Mesenteric fat pad (tissue), 1 donor: ENCODE data around the gene LAYN. TPM values are rescaled to one million over a fixed set of nuclear protein-coding genes. Genes with fewer than 3 reads are reported as not detected.

ENCODE experiments used
- DNase-seq: peaks from one replicate; pipeline ENCODE4 v3.0.0-alpha.2; 2020; ENCODE audit warnings: low spot score
- microRNA-seq: library from miRNA; unstranded; fragments of <30 nt; microRNA quantifications from one replicate; pipeline ENCODE4 v1.2.0, GENCODE V29; 2020; ENCODE audit warnings: borderline number of aligned reads
- total RNA-seq: library from RNA; stranded (reverse); fragmentation: NEBNext Ultra II Directional; extraction: Animal tissue kit (Norgen Biotek cat#: 25700); gene quantifications from one replicate; pipeline ENCODE4 v1.2.1, GENCODE V29; 2021
- donor health status: DM: yes; HTN: yes; CAD: no.

LAYN gene
- total RNA-seq, 1 donor from 2014 or later: 7.1 TPM

DNA sequence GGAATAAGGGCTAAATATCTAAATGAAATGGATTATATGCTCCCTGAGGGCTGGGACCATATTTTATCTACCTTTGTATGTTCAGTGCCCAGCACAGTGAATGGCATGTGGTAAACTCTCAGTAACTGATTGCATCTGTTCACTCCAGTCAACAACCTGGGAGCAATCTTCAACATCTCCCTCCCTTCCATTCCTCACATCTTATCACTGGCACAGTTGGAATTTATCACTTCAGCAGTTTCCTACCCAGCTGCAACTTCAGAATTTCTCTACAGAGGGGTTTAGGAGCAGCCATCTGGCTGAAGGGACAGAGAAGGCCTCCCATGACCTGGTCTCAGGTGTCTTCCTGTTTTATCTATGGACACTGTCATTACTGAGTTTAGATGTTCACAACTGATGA lies 52.0 kb downstream of the LAYN start:
- DNase-seq: no peak

DNA sequence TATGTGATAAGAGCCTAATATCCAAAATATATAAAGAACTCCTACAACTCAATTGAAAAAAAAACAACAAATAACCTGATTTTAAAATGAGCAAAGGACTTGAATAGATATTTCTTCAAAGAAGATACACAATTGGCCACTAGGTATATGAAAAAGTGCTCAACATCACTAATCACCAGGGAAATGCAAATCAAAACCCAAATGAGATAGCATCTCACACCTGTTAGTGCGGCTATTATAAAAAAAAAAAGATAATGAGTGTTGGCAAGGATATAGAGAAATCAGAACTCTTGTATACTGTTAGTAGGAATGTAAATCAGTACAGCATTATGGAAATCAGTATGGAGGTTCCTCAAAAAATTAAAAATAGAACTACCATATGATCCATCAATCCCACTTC lies 55.8 kb downstream of the LAYN start:
- DNase-seq: no peak

DNA sequence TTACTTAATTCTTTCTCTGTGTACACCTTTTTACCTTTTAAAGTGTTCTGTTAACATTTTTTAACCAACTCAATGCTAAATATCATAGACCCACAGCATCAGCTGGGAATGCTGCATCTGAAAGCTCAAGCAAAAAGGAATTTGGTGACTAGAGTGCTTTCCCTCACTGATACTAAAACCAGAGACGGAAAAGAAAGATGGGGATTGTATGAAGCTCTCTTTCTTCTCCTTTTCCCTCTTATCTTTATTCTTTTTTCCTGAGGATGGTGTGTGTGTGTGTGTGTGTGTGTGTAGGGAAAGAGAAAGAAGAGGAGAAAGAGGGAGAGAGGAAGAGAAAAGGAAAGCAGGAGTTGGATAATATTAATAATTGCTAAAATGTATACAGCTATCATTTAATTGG lies 57.6 kb downstream of the LAYN start:
- no peak for DNase-seq

DNA sequence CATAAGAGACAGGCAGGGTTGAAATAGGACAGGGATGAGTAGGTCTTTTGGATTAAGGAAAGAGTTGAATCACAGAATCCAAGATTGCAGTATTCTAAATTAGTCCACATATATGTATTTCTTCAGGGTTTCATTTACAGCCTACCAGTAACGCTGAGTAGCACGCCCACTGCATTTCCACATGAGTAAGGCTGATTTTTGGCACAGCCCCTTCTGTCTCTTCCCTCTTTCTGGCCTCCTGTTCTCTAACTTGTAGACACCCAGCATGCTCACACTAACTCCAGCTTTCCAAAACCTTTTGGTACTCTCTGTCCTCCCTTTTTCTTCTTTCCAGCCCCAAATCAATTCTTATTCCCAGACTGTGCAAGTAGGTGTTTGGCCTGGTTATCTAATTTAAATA lies 58.0 kb downstream of the LAYN start:
- no peak for DNase-seq

DNA sequence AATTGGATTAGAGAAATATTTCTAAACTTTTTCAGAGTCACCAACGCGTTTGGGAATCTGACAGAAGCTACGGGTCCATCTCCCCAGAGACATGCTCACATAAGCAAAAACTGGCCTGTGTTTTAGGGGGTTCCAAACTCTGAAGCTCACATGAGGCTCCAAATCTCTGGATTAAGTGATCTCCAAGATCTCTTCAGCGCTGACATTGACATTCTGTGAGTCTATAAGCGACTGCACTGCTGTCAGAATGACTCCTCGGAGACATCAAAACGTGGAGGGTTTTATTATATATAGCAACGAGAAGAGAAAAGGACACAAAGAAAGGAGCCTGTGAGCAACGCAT lies 61.1 kb downstream of the LAYN start:
- DNase-seq: no peak

DNA sequence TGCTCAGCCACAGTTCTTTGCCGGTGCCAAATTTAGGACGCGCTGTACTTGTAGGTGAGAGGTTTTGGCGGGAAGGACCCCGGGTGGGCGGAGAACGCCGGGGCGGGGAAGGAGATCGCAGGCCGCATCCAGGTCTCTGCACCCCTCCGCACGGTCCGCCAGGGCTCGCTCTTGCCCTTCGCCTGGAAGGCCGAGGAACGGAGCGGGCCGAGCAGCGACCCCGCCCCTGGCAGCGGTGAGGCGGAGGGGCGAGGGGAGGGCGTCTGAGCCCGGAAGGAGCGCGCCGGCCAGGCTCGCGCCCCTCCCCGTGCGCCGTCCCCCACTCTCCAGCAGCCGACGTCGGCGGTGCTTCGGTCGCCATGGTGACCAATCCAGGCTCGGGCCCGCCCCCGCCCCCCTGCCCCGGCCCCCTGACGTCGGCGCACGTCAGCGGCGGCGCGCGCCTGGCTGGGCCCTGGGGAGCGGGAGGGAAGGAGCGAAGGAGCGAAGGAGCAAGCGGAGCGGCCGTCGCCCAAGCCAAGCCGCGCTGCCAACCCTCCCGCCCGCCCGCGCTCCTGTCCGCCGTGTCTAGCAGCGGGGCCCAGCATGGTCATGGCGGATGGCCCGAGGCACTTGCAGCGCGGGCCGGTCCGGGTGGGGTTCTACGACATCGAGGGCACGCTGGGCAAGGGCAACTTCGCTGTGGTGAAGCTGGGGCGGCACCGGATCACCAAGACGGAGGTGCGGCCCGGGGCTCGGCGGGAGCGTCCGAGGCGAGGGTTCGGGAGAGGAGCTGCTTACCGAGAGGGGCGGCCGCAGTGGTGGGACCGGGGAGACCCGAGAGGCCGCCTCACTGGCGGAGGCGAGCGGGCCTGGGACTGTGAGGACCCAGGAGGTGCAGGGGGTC lies 61.7 kb downstream of the LAYN start, which contains the start of gene SIK2:
Gene SIK2 (plus strand): TSS at position 471 of the 886 bp plus-strand sequence. CDS start 115 bp downstream, at position 586.
- DNase-seq: peak; percentile 98

DNA sequence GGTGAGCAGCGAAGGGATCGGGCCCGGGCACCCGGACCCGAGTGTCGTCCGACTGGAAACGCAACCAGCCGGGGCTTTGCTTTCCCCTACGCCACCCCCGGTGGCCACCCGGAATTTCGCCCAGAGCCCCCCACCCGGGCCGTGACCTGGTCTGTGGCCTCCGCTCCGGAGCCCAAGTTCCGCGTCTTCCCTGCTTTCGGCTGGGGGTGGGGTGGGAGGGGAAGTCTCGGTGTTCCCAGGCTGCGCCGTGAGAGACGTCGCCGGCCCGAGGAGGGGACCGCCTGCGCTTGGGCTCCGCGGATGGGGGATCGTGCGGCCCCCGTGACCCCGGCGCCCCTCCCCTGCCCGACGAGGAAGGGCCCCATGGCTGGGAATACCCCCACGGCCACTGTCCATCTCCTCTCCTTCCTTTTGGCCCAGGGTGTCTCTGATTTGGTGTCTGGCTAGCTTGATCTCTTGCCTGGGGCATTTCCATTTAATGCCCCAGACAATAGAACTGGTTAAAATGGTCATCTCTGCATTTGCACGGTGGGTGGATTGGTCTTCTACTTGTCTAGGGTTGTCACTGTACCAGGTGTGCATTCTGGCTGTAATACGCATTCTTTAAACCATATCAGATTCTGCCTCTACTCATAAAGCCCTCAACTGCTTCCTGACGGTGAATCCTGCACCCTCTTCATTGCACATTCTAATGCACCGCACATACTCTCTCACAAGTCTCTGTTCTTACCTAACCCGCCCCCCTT lies 62.5 kb downstream of the LAYN start:
- DNase-seq: no peak

DNA sequence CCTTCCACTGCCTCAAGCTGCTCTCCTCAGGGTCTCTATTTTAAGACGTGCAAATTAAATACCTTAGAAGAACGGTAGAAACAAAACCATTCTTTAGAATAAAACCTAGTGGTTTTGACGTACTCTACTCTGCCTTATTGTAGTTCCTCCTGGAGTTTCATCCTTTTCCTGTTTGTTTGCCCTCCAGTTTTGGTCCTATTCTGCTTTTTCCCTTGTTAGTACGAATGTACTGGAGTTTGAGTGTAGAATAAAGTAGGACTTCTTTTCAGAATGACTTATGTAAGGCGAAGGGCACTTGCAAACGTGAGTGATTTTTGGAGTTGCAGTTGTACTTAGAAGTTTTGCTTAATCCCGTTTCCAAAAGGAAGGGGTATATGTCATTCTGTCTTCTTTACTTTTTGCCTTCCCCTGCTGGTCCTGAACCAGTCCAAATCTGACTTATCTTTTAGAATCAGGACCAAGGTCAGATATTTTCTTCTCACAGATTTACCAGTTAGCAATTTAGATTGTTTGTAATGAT lies 63.2 kb downstream of the LAYN start:
- no peak for DNase-seq

DNA sequence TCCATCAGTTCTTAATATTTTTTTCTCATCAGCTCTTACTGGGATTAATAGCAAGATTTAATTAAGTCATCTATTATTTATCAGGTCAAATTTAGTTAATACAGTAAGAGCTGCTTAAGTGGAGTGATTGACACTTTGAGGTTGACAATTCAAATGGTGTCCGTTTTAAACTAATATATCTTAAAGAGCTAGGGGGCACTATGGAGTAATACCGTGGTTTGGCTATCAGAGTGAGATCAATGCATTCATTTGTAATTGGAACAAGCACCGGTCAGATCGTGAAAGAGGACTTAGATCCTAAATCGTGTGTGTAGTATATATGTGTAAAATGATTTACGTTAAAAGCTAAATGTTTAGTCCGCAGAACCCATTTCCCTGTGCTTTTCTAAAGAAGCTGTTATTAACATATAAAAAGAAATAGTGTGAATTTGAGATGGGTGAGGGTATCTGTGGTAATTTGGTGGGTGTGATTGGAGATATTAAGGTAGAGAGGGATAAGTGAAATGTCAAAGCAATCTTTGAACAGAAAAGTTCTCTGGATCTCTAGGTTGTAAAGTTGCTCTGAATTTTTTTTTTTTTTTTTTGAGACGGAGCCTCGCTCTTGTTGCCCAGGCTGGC lies 64.0 kb downstream of the LAYN start:
- no peak for DNase-seq

DNA sequence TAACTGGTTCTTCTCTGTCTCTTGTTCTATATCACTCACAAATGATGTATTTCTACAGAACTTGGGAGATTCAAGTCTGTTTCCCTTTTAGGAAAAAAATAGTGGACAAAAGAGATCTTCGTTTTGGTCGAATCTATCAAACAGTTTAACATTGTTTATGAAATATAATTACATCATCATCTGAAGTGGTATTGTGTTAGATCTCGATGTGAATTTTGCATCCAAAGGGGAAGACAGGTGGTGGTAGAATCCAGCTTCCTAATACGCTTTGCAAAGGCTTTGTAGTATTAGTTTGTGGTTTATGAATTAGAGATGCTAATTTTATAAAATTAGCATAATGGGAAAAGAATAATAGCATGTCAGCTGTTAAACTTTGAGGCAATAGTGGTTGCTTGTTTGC lies 65.2 kb downstream of the LAYN start:
- DNase-seq: no peak

DNA sequence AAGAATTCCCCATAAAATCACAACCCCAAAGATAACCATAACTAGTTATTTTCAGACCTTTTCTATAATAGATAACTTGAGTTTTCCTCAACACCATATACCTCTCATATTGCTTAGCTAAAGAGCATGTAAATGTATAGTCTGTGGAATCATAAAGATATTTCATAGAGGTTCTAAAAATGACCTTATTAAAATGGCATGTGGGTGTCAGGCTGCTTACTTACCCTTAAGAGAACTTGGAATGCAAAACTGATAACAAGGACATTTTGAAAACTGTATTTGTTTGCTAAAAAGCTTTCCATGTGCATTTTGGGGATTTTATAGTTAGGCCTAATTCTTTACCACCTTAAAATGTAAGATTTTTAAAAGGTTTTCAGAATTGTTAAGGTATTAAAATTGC lies 66.5 kb downstream of the LAYN start:
- no peak for DNase-seq

DNA sequence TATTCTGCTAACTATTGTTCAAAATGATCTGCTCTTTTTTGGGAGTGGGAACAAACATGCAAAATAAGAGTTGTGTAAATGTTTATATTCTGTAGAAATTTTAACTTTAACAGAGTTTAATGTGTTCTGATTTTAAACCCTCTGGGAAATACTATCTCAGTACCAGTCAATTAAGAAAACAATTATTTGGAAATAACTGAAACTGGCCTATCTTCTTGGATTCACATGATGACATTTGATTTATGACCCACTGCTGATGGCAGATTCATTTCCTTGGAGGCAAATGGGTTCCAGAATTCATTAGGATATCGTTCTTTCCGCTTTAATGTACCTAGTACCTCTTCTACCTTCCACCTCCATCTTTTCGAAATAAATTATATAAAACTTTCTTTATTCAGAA lies 67.2 kb downstream of the LAYN start:
- no peak for DNase-seq

Small RNA genes within 50 kb of the gene (microRNA-seq; reads per million reads assigned to microRNA genes)
- 2.9 reads per million for gene MIR34B
- 167 reads per million, percentile 54 among the genes with 10 or more reads in this experiment for gene MIR34C

Other genes with a start within 250 kb of the LAYN start
- 0.58 TPM for gene POU2AF3, start 242.2 kb upstream of the LAYN start, total RNA-seq
- 0.10 TPM for gene POU2AF1, start 161.4 kb upstream of the LAYN start, total RNA-seq
- not detected for gene BTG4, start 28.3 kb upstream of the LAYN start, total RNA-seq
- not detected for gene HOATZ, start 25.9 kb upstream of the LAYN start, total RNA-seq
- 174 TPM for gene SIK2, start 61.7 kb downstream of the LAYN start, total RNA-seq
- gene PPP2R1B, start 225.7 kb downstream of the LAYN start, total RNA-seq: 239 TPM